Neuron (in vitro differentiated cells): Measurements from ENCODE around the gene TSC22D4.
"Not testable (repeated sequence)": the region's sequence is repeated elsewhere in the genome, so short reads cannot be mapped to it uniquely, and the experiment has no call there.

Source experiments
- H2AFZ ChIP-seq: one replicate; pipeline ENCODE4 v1.6.1; 2013; ENCODE audit warnings: low read depth, mild to moderate bottlenecking, inconsistent platforms, low read length, moderate library complexity
- H3K27me3 ChIP-seq: one replicate; pipeline ENCODE4 v1.6.1; 2013; ENCODE audit warnings: low read length; ENCODE audit not compliant: insufficient read depth
- H3K36me3 ChIP-seq: one replicate; pipeline ENCODE4 v1.6.1; 2013; ENCODE audit warnings: low read length; ENCODE audit not compliant: insufficient read depth
- H3K4me1 ChIP-seq: one replicate; pipeline ENCODE4 v1.6.1; 2013; ENCODE audit warnings: low read length; ENCODE audit not compliant: insufficient read depth
- H3K4me3 ChIP-seq: 2 replicates; pipeline ENCODE4 v1.5.1; 2013; ENCODE audit warnings: mild to moderate bottlenecking, low read length, moderate library complexity
- H3K9me3 ChIP-seq: one replicate; pipeline ENCODE4 v1.6.1; 2013; ENCODE audit warnings: low read length

Gene TSC22D4

DNA sequence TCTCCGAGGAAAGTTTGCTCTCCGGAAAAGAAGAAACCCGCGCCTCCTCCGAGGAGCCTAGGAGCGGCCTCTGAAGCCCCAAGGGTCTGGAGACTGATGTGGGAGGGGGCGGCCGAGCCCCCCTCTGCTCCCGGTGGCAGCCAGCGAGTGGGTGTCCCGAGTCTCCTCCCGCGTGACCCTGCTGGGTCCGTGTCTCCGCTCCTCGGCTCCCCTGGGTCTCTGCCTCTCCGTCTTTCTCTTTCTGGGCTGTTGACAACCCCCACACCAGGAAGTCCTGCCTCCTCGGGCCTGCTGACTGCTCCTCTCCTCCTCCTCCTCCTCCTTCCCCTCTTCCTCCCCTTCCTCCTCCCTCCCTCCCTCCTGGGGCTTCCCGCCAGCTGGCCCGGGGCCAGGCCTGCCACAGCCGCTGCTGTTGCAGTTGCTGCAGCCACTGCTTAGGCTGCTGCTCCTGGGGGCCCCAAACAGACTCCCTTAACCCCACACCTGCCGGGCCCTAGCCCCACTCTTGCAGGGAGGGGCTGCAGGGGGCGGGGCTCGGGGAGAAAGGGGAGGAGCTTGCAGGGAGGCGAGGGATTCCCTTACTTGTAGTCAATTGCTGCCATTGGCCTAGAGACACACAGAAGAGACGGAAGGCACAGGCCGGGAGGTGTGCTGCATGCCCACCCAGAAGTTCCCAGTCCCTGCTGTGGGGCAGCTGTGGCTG lies at the start of gene TSC22D4:
Gene TSC22D4 (minus strand): TSS at position 257 of the 703 bp plus-strand sequence. CDS start 1,176 bp downstream, outside the sequence.
- no peaks in the 10 kb centered on the region for H3K27me3 ChIP-seq
- H3K4me3 ChIP-seq: peak within 1 kb of the TSS; percentile 85
- H3K4me1 ChIP-seq: peaks cover 40% of the 10 kb centered on the region
- H2AFZ ChIP-seq: peak within 1 kb of the TSS; percentile 31
- no peaks in the 10 kb centered on the region for H3K9me3 ChIP-seq
- H3K36me3 ChIP-seq: peaks cover 4% of the 10 kb centered on the region

- H3K27me3 ChIP-seq, H3K9me3 ChIP-seq, H3K4me3 ChIP-seq, H3K36me3 ChIP-seq, H2AFZ ChIP-seq, H3K4me1 ChIP-seq: not testable (repeated sequence)
These were observed 49.3 kb upstream of the TSC22D4 start for GRCh38 chr7:100528108-100528866.

DNA sequence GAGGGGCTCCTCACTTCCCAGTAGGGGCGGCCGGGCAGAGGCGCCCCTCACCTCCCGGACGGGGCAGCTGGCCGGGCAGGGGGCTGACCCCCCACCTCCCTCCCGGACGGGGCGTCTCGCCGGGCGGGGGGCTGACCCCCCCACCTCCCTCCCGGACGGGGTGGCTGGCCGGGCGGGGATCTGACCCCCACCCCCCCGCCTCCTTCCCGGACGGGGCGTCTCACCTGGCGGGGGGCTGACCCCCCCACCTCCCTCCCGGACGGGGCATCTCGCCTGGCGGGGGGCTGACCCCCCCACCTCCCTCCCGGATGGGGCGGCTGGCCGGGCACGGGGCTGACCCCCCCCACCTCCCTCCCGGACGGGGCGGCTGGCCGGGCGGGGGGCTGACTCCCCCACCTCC lies 44.2 kb upstream of the TSC22D4 start:
- not testable (repeated sequence) for H3K36me3 ChIP-seq, H3K4me3 ChIP-seq, H2AFZ ChIP-seq, H3K4me1 ChIP-seq, H3K27me3 ChIP-seq, H3K9me3 ChIP-seq

GRCh38 chr7:100521909-100522593 lies 43.0 kb upstream of the TSC22D4 start:
- H3K27me3 ChIP-seq, H2AFZ ChIP-seq, H3K9me3 ChIP-seq, H3K4me3 ChIP-seq, H3K4me1 ChIP-seq, H3K36me3 ChIP-seq: not testable (repeated sequence)

- no peaks in the 10 kb centered on the region for H3K27me3 ChIP-seq
- no peaks in the 10 kb centered on the region for H3K36me3 ChIP-seq
- H3K4me1 ChIP-seq: no peaks in the 10 kb centered on the region
- no peak overlapping the region for H3K4me3 ChIP-seq
- no peak overlapping the region for H2AFZ ChIP-seq
- H3K9me3 ChIP-seq: no peaks in the 10 kb centered on the region
These were observed 42.1 kb upstream of the TSC22D4 start for GRCh38 chr7:100521076-100521475.

- H2AFZ ChIP-seq: no peak overlapping the region
- no peaks in the 10 kb centered on the region for H3K27me3 ChIP-seq
- H3K36me3 ChIP-seq: no peaks in the 10 kb centered on the region
- H3K4me1 ChIP-seq: no peaks in the 10 kb centered on the region
- H3K9me3 ChIP-seq: no peaks in the 10 kb centered on the region
- H3K4me3 ChIP-seq: no peak overlapping the region
These were observed 41.1 kb upstream of the TSC22D4 start for GRCh38 chr7:100520138-100520537.

DNA sequence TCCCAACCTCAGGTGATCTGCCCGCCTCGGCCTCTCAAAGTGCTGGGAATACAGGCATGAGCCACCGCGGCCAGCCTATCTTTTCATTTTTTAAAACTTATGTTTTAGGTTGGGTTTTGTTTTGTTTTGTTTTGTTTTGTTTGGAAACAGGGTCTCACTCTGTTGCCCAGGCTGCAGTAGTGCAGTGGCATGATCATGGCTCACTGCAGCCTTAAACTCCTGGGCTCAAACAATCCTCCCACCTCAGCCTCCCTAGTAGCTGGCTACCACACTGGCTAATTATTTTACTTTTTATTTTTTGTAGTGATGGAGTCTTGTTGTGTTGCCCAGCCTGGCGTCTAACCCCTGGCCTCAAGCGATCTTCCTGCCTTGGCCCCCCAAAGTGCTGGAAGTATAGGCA lies 40.6 kb upstream of the TSC22D4 start:
- H3K4me3 ChIP-seq: no peak overlapping the region
- H3K4me1 ChIP-seq: no peaks in the 10 kb centered on the region
- no peak overlapping the region for H2AFZ ChIP-seq
- H3K9me3 ChIP-seq: no peaks in the 10 kb centered on the region
- no peaks in the 10 kb centered on the region for H3K27me3 ChIP-seq
- H3K36me3 ChIP-seq: no peaks in the 10 kb centered on the region

- Histone ChIP-seq H3K4me1 (no peaks in the 10 kb centered on the region), H2AFZ (no peak overlapping the region), H3K36me3 (no peaks in the 10 kb centered on the region), H3K9me3 (no peaks in the 10 kb centered on the region), H3K4me3 (no peak overlapping the region), H3K27me3 (no peaks in the 10 kb centered on the region)
These were observed 38.3 kb upstream of the TSC22D4 start for GRCh38 chr7:100517305-100517704.

DNA sequence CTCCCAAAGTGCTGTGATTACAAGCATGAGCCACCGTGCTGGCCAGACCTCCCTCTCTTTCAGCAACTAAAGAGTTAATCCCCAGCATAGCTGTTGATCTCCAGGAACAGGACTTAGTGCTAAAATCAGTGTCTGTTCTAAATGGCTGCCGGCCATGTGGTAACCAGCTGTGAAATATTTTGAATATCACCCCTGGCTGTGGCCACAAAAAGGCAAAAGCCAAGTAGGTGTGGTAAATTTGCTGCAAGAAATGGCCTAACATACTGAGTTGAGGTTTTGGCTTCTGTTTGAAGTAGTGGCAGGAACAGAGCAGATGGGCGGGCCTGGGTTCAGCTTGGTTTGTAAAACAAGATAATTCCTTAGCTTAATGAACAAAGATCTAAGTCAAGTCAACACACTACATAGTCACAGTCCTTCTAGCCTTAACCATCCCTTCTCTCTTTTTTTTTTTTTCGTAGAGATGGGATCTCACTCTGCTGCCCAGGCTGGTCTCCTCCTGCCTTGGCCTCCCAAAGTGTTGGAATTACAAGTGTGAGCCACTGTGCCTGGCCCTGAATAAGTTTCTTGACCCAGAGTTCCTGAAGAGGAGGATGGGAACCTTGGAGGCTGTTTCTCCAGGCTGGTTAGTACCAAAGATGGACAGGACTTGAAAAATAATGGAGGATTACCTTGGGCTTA lies 37.3 kb upstream of the TSC22D4 start:
- Histone ChIP-seq H3K4me1 (no peaks in the 10 kb centered on the region), H3K9me3 (no peaks in the 10 kb centered on the region)

DNA sequence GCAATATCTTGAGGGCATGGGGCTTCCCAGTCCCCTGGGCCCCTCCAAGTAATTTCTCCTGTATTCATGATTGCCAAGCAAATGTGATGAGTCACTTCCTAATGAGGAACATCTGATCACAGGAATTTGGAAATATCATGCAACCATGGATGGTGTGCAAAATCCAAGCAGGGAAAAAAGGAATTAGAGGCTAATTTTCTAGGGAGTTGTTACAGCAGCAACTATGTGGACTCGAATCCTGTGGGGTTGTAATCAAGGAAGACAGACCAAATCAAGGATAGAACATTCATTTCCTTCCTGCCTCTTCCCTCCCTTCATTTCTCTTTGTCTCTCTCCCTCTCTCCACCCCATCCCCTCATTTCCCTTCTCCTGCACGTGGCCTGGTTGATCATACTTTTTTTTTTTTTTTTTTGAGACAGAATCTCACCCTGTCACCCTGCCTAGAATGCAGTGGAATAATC lies 36.1 kb upstream of the TSC22D4 start:
- H2AFZ ChIP-seq: no peak overlapping the region
- H3K4me3 ChIP-seq: no peak overlapping the region
- H3K36me3 ChIP-seq: no peaks in the 10 kb centered on the region
- H3K9me3 ChIP-seq: no peaks in the 10 kb centered on the region
- H3K4me1 ChIP-seq: no peaks in the 10 kb centered on the region
- no peaks in the 10 kb centered on the region for H3K27me3 ChIP-seq

More for the DNA sequence above, 37.3 kb upstream of the TSC22D4 start:
- no peaks in the 10 kb centered on the region for H3K36me3 ChIP-seq
- no peak overlapping the region for H2AFZ ChIP-seq
- H3K4me3 ChIP-seq: no peak overlapping the region
- H3K27me3 ChIP-seq: no peaks in the 10 kb centered on the region

DNA sequence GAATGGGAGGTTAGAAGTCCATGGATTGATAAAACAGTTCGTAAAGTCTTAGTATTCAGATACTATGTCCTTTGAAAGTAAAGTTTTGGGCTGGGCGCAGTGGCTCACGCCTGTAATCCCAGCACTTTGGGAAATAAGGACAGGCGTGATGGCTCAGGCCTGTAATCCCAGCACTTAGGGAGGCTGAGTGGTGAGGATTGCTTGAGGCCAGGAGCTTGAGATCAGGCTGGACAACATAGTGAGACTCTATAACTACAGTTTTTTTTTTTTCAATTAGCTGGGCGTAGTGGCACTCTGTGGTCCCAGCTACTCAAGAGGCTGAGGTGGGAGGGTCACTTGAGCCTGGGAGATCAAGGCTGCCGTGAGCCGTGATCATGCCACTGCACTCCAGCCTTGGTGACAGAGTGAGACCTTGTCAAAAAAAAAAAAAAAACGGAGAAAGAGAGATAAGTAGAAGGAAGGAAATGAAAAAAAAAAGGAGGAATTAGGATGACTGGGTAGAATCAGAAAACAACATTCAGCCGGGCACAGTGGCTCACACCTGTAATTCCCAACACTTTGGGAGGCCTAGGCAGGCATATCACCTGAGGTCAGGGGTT lies 34.3 kb upstream of the TSC22D4 start:
- Histone ChIP-seq H3K4me3 (no peak overlapping the region), H3K27me3 (no peaks in the 10 kb centered on the region), H2AFZ (no peak overlapping the region), H3K36me3 (no peaks in the 10 kb centered on the region), H3K4me1 (no peaks in the 10 kb centered on the region), H3K9me3 (no peaks in the 10 kb centered on the region)

GRCh38 chr7:100510437-100511239 lies 31.6 kb upstream of the TSC22D4 start:
- H3K36me3 ChIP-seq: no peaks in the 10 kb centered on the region
- H3K4me3 ChIP-seq: no peak overlapping the region
- H2AFZ ChIP-seq: no peak overlapping the region
- H3K4me1 ChIP-seq: peaks cover 11% of the 10 kb centered on the region
- no peaks in the 10 kb centered on the region for H3K27me3 ChIP-seq
- H3K9me3 ChIP-seq: no peaks in the 10 kb centered on the region
